Tibial artery (tissue), 4 donors: ENCODE results near the gene TSPAN14.

Experiments used
- DNase-seq, 2 donors: peaks; one replicate each; pipeline ENCODE4 v3.0.0-alpha.2; 2019
- H3K27ac ChIP-seq, 2 donors: fragments of 200-600 bp; sonication (generic) in 1 of 2; 1 replicate in 1 of 2; 2 replicates in 1 of 2; pipeline ENCODE4 v1.5.1; 2018 to 2019; ENCODE audit warnings: mild to moderate bottlenecking in 1 of 2
- H3K27me3 ChIP-seq, 2 donors: fragments of 200-600 bp; sonication (generic) in 1 of 2; one replicate each; pipeline versions ENCODE4 v1.5.1 to v1.6.0; 2016 to 2019
- H3K36me3 ChIP-seq, 3 donors: fragments of 200-600 bp; sonication (generic) in 2 of 3; one replicate each; pipeline ENCODE4 v1.5.1; 2016 to 2019; ENCODE audit warnings: mild to moderate bottlenecking in 2 of 3
- H3K4me1 ChIP-seq, 4 donors: fragments of 200-600 bp; sonication (generic) in 2 of 4; 1 replicate in 3 of 4; 2 replicates in 1 of 4; pipeline ENCODE4 v1.5.1; 2016 to 2019
- H3K4me3 ChIP-seq, 2 donors: fragments of 200-600 bp; sonication (generic) in 1 of 2; 1 replicate in 1 of 2; 2 replicates in 1 of 2; pipeline ENCODE4 v1.5.1; 2018 to 2019; ENCODE audit warnings: mild to moderate bottlenecking in 2 of 2
- H3K9me3 ChIP-seq, 3 donors: fragments of 200-600 bp; sonication (generic) in 1 of 3; one replicate each; pipeline ENCODE4 v1.5.1; 2016 to 2019
- CTCF ChIP-seq, 2 experiments: fragments of 200-600 bp in 1 of 2; fragments of 450-650 bp in 1 of 2; IDR thresholded peaks; one replicate each; pipeline ENCODE4 v1.5.1; 2017 to 2019; ENCODE audit warnings: antibody characterized with exemption in 2 of 2, mild to moderate bottlenecking in 1 of 2, moderate library complexity in 1 of 2
- intact Hi-C: fragments of 100-400 bp; cut with DNase I; formaldehyde crosslinking; loops from one replicate; pipeline ENCODE4 v1.15.0; 2023; ENCODE audit warnings: low total_unique reads

The TSPAN14 gene

DNA sequence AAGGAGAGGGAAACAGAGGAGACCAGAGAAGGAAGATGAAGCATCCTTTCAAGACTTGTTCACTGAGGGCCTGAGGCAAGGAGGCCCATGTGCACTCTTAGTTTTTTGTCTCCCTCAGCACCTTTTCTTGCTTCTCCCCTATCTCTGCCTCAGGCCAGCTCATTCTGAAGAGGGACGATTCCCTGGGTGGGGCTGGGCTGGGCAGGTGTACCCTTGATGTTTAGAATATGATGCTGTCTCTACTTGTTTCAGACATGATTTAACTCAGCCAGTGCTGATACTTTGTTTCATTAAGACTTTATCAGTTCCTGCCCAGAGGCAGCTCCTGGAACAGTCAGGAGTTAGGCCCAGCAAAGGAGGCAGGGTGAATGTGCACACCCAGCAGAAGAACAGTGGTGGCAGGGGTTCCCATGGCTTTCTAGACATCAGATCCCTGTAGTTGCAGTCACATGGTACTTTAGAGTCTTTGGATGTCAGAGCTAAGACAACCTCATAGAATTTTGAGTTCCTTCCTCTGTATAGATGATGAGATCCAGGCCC lies 42.4 kb upstream of the TSPAN14 start:
- DNase-seq = no peak
- H3K4me3 ChIP-seq = no peak overlapping the region
- intact Hi-C loops = no loop called here
- no peak overlapping the region for H3K27ac ChIP-seq
- no peak for TF ChIP-seq CTCF (IDR thresholded peaks at IDR 0.05)
- peaks cover 0 to 31% of the 10 kb centered on the region in 2 donors for H3K27me3 ChIP-seq
- H3K36me3 ChIP-seq = no peaks in the 10 kb centered on the region
- peaks cover 0 to 23% (median 12%) of the 10 kb centered on the region in 4 donors for H3K4me1 ChIP-seq
- H3K9me3 ChIP-seq = no peaks in the 10 kb centered on the region

- no peak for TF ChIP-seq CTCF (IDR thresholded peaks at IDR 0.05)
- no peak overlapping the region for H3K27ac ChIP-seq
- H3K27me3 ChIP-seq = peaks cover 0 to 26% of the 10 kb centered on the region in 2 donors
- H3K9me3 ChIP-seq = no peaks in the 10 kb centered on the region
- no peaks in the 10 kb centered on the region for H3K36me3 ChIP-seq
- intact Hi-C loops = no loop called here
- H3K4me1 ChIP-seq = peaks cover 0 to 23% (median 12%) of the 10 kb centered on the region in 4 donors
- no peak overlapping the region for H3K4me3 ChIP-seq
- DNase-seq = no peak
Observed at GRCh38 chr10:80412486-80412885, 41.6 kb upstream of the TSPAN14 start.

GRCh38 chr10:80413271-80413996 lies 40.7 kb upstream of the TSPAN14 start:
- intact Hi-C loops = no loop called here
- Histone ChIP-seq H3K4me3 (no peak overlapping the region), H3K27ac (no peak overlapping the region), H3K4me1 (peaks cover 0 to 19% (median 6%) of the 10 kb centered on the region in 4 donors), H3K27me3 (peaks cover 0 to 18% of the 10 kb centered on the region in 2 donors), H3K9me3 (no peaks in the 10 kb centered on the region), H3K36me3 (no peaks in the 10 kb centered on the region)
- no peak for TF ChIP-seq CTCF (IDR thresholded peaks at IDR 0.05)
- DNase-seq = no peak

DNA sequence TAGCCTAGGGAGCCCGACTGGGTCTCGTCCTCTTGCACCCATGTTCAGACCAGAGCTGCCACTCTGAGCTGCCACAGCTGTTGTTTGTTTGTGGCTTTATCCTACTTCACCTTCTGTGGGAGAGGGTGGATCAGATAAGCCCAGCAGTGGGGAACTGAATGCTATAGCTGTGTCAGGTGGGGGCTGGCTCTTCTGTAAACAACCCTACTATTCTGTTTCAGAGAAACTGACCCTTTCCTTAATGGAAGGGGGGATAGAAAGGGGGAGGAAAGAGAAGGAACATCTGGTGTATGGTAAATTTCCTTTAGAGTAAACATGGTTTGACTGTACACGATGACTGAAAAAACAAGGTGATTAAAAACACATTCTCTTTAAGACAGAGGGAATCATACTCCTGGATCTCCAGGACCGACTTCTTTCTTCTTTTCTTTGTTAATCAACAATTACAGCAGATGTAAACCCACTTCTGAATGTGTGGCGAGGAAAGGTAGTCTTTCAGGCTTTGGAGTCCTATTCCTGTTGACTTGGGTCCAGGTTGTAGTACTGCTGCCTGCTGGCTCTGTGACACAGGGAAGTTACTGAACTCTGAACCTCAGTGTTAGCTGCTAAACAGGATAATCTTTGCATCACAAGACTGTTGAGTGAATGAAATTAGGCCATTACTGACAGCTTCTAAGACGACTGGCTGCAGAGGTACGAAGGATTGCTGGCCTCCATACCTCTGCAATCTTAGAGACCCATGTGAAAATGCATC lies 39.8 kb upstream of the TSPAN14 start:
- peaks cover 0 to 10% of the 10 kb centered on the region in 2 donors for H3K27me3 ChIP-seq
- no peak for TF ChIP-seq CTCF (IDR thresholded peaks at IDR 0.05)
- intact Hi-C loops = no loop called here
- H3K4me3 ChIP-seq = no peak overlapping the region
- H3K4me1 ChIP-seq = peaks cover 0 to 13% (median 0%) of the 10 kb centered on the region in 4 donors
- DNase-seq = no peak
- H3K9me3 ChIP-seq = no peaks in the 10 kb centered on the region
- no peaks in the 10 kb centered on the region for H3K36me3 ChIP-seq
- H3K27ac ChIP-seq = no peak overlapping the region

- no peak for TF ChIP-seq CTCF (IDR thresholded peaks at IDR 0.05)
- H3K4me1 ChIP-seq = peaks cover 0 to 6% (median 0%) of the 10 kb centered on the region in 4 donors
- no peaks in the 10 kb centered on the region for H3K36me3 ChIP-seq
- peaks cover 0 to 5% of the 10 kb centered on the region in 2 donors for H3K27me3 ChIP-seq
- intact Hi-C loops = no loop called here
- DNase-seq = no peak
- H3K27ac ChIP-seq = no peak overlapping the region
- H3K4me3 ChIP-seq = no peak overlapping the region
- no peaks in the 10 kb centered on the region for H3K9me3 ChIP-seq
Observed at GRCh38 chr10:80415734-80416478, 38.2 kb upstream of the TSPAN14 start.
